RWPE1 (cell line): ENCODE data around the gene SRCAP.

ENCODE experiments used
- CTCF ChIA-PET: fragments of 350-600 bp; sonication (Branson Sonifier 250); formaldehyde crosslinking; extraction: SDS; loops from one replicate; lab custom pipeline; 2021; lab: Yijun Ruan, JAX
- POLR2A ChIA-PET: fragments of 400-600 bp; formaldehyde crosslinking; extraction: SDS; loops from one replicate; lab custom pipeline; 2020; ENCODE audit warnings: antibody characterized with exemption; ENCODE audit not compliant: low non-redundant PET; lab: Yijun Ruan, JAX
- DNase-seq: peaks from one replicate; pipeline ENCODE4 v3.0.0; 2012; ENCODE audit warnings: low spot score
- H3K27ac ChIP-seq: fragments of 450-650 bp; 2 replicates; pipeline ENCODE4 v1.5.1; 2017
- TF ChIP-seq, protein P1 (sequence below): fragments of 450-650 bp; conservative IDR thresholded peaks from 2 replicates; pipeline ENCODE4 v1.5.1; 2017; ENCODE audit warnings: low read depth, mild to moderate bottlenecking

The SRCAP gene

DNA sequence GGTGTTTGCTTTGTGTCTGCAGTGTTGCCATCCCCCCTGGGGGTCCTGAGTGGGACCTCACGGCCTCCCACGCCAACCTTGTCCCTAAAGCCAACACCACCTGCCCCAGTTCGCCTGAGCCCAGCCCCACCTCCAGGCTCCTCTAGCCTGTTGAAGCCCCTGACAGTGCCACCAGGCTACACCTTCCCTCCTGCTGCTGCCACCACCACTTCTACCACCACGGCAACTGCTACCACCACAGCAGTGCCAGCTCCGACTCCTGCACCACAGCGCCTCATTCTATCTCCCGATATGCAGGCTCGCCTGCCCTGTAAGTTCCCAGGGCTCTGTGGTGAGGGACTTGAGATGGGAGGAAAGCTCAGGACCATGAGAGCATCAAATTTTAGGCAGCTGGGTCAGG, 22.2 kb downstream of the SRCAP start:
- ChIA-PET POLR2A (no interaction called here), CTCF (no interaction called here)
- TF ChIP-seq, protein P1, sequence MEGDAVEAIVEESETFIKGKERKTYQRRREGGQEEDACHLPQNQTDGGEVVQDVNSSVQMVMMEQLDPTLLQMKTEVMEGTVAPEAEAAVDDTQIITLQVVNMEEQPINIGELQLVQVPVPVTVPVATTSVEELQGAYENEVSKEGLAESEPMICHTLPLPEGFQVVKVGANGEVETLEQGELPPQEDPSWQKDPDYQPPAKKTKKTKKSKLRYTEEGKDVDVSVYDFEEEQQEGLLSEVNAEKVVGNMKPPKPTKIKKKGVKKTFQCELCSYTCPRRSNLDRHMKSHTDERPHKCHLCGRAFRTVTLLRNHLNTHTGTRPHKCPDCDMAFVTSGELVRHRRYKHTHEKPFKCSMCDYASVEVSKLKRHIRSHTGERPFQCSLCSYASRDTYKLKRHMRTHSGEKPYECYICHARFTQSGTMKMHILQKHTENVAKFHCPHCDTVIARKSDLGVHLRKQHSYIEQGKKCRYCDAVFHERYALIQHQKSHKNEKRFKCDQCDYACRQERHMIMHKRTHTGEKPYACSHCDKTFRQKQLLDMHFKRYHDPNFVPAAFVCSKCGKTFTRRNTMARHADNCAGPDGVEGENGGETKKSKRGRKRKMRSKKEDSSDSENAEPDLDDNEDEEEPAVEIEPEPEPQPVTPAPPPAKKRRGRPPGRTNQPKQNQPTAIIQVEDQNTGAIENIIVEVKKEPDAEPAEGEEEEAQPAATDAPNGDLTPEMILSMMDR: no peak
- DNase-seq: no peak
- no peak overlapping the region for H3K27ac ChIP-seq

DNA sequence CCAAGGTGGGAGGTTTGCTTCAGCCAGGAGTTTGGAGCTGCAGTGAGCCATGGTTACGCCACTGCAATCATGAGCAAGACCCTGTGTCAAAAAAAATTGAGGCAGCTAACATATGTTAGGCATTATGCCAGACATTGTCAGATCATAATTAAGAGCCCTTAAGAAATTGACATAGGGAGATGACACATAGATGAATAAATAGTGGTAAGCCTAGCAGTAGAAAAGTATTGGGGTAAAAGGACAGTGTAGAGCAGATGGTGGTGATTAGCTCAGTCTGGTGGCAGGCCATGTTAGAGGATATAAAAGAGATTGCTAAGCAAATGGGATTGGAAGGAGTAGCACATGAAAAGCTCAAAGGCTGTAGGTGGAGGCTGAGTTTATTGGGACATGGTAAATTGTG, 22.6 kb downstream of the SRCAP start:
- POLR2A ChIA-PET: no interaction called here
- CTCF ChIA-PET: no interaction called here
- H3K27ac ChIP-seq: no peak overlapping the region
- DNase-seq: no peak
- TF ChIP-seq, protein P1: no peak

DNA sequence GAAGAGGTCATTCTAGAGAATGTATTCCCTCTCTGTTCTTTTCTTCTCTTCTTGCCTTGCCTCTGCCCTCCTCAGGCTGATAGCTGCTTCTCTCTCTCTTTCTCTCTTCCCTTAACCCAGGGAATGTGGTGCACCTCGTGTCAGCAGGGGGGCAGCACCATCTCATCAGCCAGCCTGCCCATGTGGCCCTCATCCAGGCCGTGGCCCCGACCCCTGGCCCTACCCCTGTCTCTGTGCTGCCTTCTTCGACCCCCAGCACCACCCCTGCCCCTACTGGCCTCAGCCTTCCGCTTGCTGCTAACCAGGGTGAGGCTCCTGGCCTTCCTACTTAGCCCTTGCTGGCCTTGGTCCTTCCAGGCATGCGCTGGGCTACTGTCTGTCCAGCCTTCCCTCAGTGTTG, 23.5 kb downstream of the SRCAP start:
- POLR2A ChIA-PET: no interaction called here
- 0 out of 2 replicates have a peak overlapping the region, but pooled peaks have one; percentile 6 for H3K27ac ChIP-seq
- TF ChIP-seq, protein P1: no peak
- CTCF ChIA-PET: interaction anchor here (0.5 to 1.0 kb wide), 2 partner anchors 34 to 85 kb away, joined by 3 to 9 read pairs; no protein-coding TSS in a partner anchor
- no peak for DNase-seq

- DNase-seq: no peak
- ChIA-PET POLR2A (no interaction called here), CTCF (interaction anchor here (0.5 to 1.0 kb wide), 2 partner anchors 34 to 85 kb away, joined by 3 to 9 read pairs; no protein-coding TSS in a partner anchor)
- H3K27ac ChIP-seq: peak overlapping the region; percentile 6; the same call in 1 of the 2 replicates
- TF ChIP-seq, protein P1: no peak
Observed at GRCh38 chr16:30722916-30723315, 23.9 kb downstream of the SRCAP start.

- no peak for DNase-seq
- ChIA-PET CTCF (interaction anchor here (0.7 kb wide), 1 partner anchor 552 kb away, joined by 5 read pairs; no protein-coding TSS in a partner anchor), POLR2A (no interaction called here)
- TF ChIP-seq, protein P1: no peak
- H3K27ac ChIP-seq: peak overlapping the region; percentile 19; the same call in 1 of the 2 replicates
Observed at GRCh38 chr16:30723725-30724355, 24.9 kb downstream of the SRCAP start.

DNA sequence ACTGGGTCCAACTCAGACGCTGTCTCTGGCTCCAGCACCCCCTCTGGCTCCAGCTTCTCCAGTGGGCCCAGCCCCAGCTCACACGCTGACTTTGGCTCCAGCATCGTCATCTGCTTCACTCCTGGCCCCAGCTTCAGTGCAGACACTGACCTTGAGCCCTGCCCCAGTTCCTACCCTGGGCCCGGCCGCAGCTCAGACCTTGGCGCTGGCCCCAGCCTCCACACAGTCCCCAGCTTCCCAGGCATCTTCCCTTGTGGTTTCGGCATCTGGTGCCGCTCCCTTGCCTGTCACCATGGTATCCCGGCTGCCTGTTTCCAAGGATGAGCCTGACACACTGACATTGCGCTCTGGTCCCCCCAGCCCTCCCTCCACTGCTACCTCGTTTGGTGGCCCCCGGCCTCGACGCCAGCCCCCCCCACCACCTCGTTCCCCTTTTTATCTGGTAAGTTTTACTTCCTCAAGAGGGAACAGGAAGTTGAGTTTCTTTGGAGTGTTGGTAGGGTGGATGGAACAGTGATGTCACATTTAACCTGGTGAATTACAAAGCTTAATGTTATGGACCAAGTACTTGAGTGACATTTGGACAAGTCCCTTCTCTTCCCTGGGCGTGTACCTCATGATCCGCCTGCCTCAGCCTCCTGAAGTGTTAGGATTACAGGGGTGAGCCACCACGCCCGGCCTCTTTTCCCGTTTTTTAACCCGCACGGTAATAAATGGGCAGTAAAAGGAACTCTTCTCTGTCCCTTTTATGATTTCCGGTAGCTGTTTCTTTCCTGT, 25.9 kb downstream of the SRCAP start:
- POLR2A ChIA-PET: interaction anchor here (0.5 kb wide), 1 partner anchor 18 kb away, joined by 7 read pairs; no protein-coding TSS in a partner anchor
- DNase-seq: no peak

More for the DNA sequence above, 25.9 kb downstream of the SRCAP start:
- H3K27ac ChIP-seq: peak overlapping the region; percentile 19
- TF ChIP-seq, protein P1: no peak
- CTCF ChIA-PET: no interaction called here
